Mucosa of descending colon (tissue), 3 donors: ENCODE measurements around the gene ABCA4. TPM values are rescaled to one million over a fixed set of nuclear protein-coding genes. Genes with fewer than 3 reads are reported as not detected.
"Not testable (repeated sequence)": the region's sequence is repeated elsewhere in the genome, so short reads cannot be mapped to it uniquely, and the experiment has no call there.

Experiments used
- ATAC-seq: fragments of 200-7000 bp; cut with Tn5 transposase; one replicate; pipeline ENCODE4 v1.9.1; 2020; ENCODE audit warnings: mild to moderate bottlenecking, moderate library complexity
- DNase-seq, 3 donors: peaks; one replicate each; pipeline ENCODE4 v3.0.0-alpha.2; 2020
- H3K36me3 ChIP-seq: fragments of 200-600 bp; one replicate; pipeline ENCODE4 v1.8.0; 2021; ENCODE audit warnings: low read depth, mild to moderate bottlenecking
- H3K4me1 ChIP-seq: fragments of 200-600 bp; one replicate; pipeline ENCODE4 v1.8.0; 2021; ENCODE audit warnings: low read depth, mild to moderate bottlenecking
- H3K4me3 ChIP-seq: fragments of 200-600 bp; one replicate; pipeline ENCODE4 v1.8.0; 2021; ENCODE audit warnings: mild to moderate bottlenecking
- H3K9me3 ChIP-seq: fragments of 200-600 bp; one replicate; pipeline ENCODE4 v1.8.0; 2021; ENCODE audit warnings: mild to moderate bottlenecking
- CTCF ChIP-seq: fragments of 200-600 bp; IDR thresholded peaks from one replicate; pipeline ENCODE4 v1.8.0; 2022; ENCODE audit warnings: antibody characterized with exemption, mild to moderate bottlenecking
- intact Hi-C, 2 donors: fragments of 100-400 bp; cut with DNase I in 1 of 2; cut with micrococcal nuclease in 1 of 2; formaldehyde crosslinking; loops; one replicate each; pipeline versions ENCODE4 v1.11.0 to v1.11.1; 2022; cut with DNase I, micrococcal nuclease
- long read RNA-seq, 2 donors: library from polyadenylated mRNA; unstranded; transcript quantifications; one replicate each; pipeline ENCODE4 v2.0.0, GENCODE V29; 2019 to 2021
- total RNA-seq, 3 donors: library from RNA; stranded (reverse); fragmentation: NEBNext Ultra II Directional in 2 of 3; extraction: Animal tissue kit (Norgen Biotek cat#: 25700) in 2 of 3; gene quantifications; one replicate each; pipeline versions ENCODE4 v1.2.1 to v1.2.4, GENCODE V29; 2021 to 2023
- donor health status: DM: no; HTN: no; CAD: no; lungs with moderate emphysema.
- donor health status: DM: no; HTN: no; CAD: no.
- donor health status: DM: no; HTN: yes; CAD: no.

Gene ABCA4
- 1 to 10 TPM in 1 of 3 donors, under 1 TPM in 1, not detected in 1; 0.34 to 1.0 TPM for total RNA-seq
- long read RNA-seq, donor 1, result 0 reads
- long read RNA-seq, donor 2, result 0 reads

- no peak within 1 kb of the TSS for H3K4me3 ChIP-seq
- no peaks in the 10 kb centered on the region for H3K9me3 ChIP-seq
- intact Hi-C loops, result no loop called here
- no peaks in the 10 kb centered on the region for H3K36me3 ChIP-seq
- TF ChIP-seq CTCF, result no peak
- DNase-seq, result no peak
- no peak for ATAC-seq
- no peaks in the 10 kb centered on the region for H3K4me1 ChIP-seq
These were observed at the start of gene ABCA4 for GRCh38 chr1:94120991-94121390. Gene ABCA4 (minus strand): TSS chr1:94121148. CDS start chr1:94121045, 103 bp downstream.

GRCh38 chr1:94169126-94169525 lies 48.2 kb upstream of the ABCA4 start:
- intact Hi-C loops, result no loop called here
- no peak for TF ChIP-seq CTCF
- no peak overlapping the region for H3K4me3 ChIP-seq
- DNase-seq, result no peak
- no peak for ATAC-seq
- H3K36me3 ChIP-seq, result no peaks in the 10 kb centered on the region
- H3K4me1 ChIP-seq, result no peaks in the 10 kb centered on the region
- H3K9me3 ChIP-seq, result no peaks in the 10 kb centered on the region

GRCh38 chr1:94165843-94166242 lies 44.9 kb upstream of the ABCA4 start:
- H3K36me3 ChIP-seq, result no peaks in the 10 kb centered on the region
- no peaks in the 10 kb centered on the region for H3K4me1 ChIP-seq
- H3K9me3 ChIP-seq, result no peaks in the 10 kb centered on the region
- ATAC-seq (no peak), DNase-seq (no peak)
- no peak for TF ChIP-seq CTCF
- intact Hi-C loops, result no loop called here
- H3K4me3 ChIP-seq, result no peak overlapping the region

DNA sequence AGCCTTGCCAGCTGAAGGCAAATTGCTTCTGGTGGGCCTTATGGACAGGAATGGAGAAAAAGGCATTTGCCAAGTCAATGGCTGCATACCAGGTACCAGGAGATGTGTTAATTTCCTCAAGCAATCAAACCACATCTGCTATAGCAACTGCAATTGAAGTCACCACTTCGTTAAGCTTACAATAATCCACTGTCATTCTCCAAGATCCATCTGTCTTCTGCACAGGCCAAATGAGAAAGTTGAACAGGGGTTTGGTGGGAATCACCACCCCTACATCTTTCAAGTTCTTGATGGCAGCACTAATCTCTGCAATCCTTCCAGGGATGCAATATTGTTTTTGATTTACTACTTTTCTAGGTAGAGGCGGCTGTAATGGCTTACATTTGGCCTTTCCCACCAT lies 43.9 kb upstream of the ABCA4 start:
- ATAC-seq, H3K36me3 ChIP-seq, intact Hi-C loops, H3K9me3 ChIP-seq, H3K4me3 ChIP-seq, DNase-seq, H3K4me1 ChIP-seq: not testable (repeated sequence)

GRCh38 chr1:94164121-94164520 lies 43.2 kb upstream of the ABCA4 start:
- intact Hi-C loops, H3K4me3 ChIP-seq, ATAC-seq, H3K4me1 ChIP-seq, H3K9me3 ChIP-seq, DNase-seq, H3K36me3 ChIP-seq: not testable (repeated sequence)

- ATAC-seq, H3K4me3 ChIP-seq, H3K9me3 ChIP-seq, H3K36me3 ChIP-seq, H3K4me1 ChIP-seq, intact Hi-C loops, DNase-seq: not testable (repeated sequence)
These were observed 42.3 kb upstream of the ABCA4 start for GRCh38 chr1:94163249-94163648.

- ATAC-seq (no peak), DNase-seq (no peak)
- intact Hi-C loops, result no loop called here
- Histone ChIP-seq H3K4me1 (no peaks in the 10 kb centered on the region), H3K36me3 (no peaks in the 10 kb centered on the region), H3K9me3 (no peaks in the 10 kb centered on the region), H3K4me3 (no peak overlapping the region)
- TF ChIP-seq CTCF, result no peak
These were observed 39.9 kb upstream of the ABCA4 start for GRCh38 chr1:94160811-94161210.
